OCI-LY7 (cell line): ENCODE measurements around the gene CARNS1. TPM values are rescaled to one million over a fixed set of nuclear protein-coding genes. Genes with fewer than 3 reads are reported as not detected.
"Not testable (repeated sequence)": the region's sequence is repeated elsewhere in the genome, so short reads cannot be mapped to it uniquely, and the experiment has no call there.

Experiments
- BruUV-seq: library from RNA; stranded (reverse); fragments of 400-500 nt; replicated peaks from 2 replicates; lab custom pipeline; 2021; lab: Mats Ljungman, UMichigan
- CTCF ChIA-PET: fragments of 300-600 bp; sonication (Branson Sonifier 250); formaldehyde crosslinking; loops from one replicate; lab custom pipeline; 2022; ENCODE audit warnings: antibody characterized with exemption; ENCODE audit not compliant: unreplicated experiment; lab: Charles Lee
- POLR2A ChIA-PET: fragments of 300-600 bp; sonication (Branson Sonifier 250); formaldehyde crosslinking; loops from one replicate; lab custom pipeline; 2022; ENCODE audit warnings: antibody characterized with exemption; lab: Charles Lee
- DNase-seq: peaks from one replicate; pipeline ENCODE4 v3.0.0-alpha.2; 2015; ENCODE audit warnings: low spot score
- H2AFZ ChIP-seq: fragments of 200-600 bp; sonication (generic), shearing (Covaris generic); 2 replicates; pipeline ENCODE4 v1.6.1; 2014; ENCODE audit warnings: mild to moderate bottlenecking, antibody characterized with exemption, low read length, moderate library complexity
- H3K27ac ChIP-seq: fragments of 200-600 bp; sonication (generic); 2 replicates; pipeline ENCODE4 v1.5.1; 2014; ENCODE audit warnings: mixed run types, low read depth, mild to moderate bottlenecking, moderate library complexity, low read length, inconsistent platforms; ENCODE audit not compliant: poor library complexity, severe bottlenecking
- H3K36me3 ChIP-seq: fragments of 200-600 bp; sonication (generic); 2 replicates; pipeline ENCODE4 v1.6.1; 2014; ENCODE audit warnings: mild to moderate bottlenecking, antibody characterized with exemption, low read length, moderate library complexity, mixed read lengths; ENCODE audit not compliant: insufficient read depth
- H3K4me1 ChIP-seq: fragments of 200-600 bp; sonication (generic); 2 replicates; pipeline ENCODE4 v1.5.1; 2014; ENCODE audit warnings: mild to moderate bottlenecking, low read length; ENCODE audit not compliant: insufficient read depth, poor library complexity, severe bottlenecking
- H3K4me2 ChIP-seq: fragments of 200-600 bp; sonication (generic); 2 replicates; pipeline ENCODE4 v1.6.1; 2014; ENCODE audit warnings: mild to moderate bottlenecking, low read length
- H3K4me3 ChIP-seq: fragments of 200-600 bp; sonication (generic); 2 replicates; pipeline ENCODE4 v1.5.1; 2014; ENCODE audit warnings: mild to moderate bottlenecking, low read depth, low read length; ENCODE audit not compliant: poor library complexity, severe bottlenecking
- H3K79me2 ChIP-seq: fragments of 200-600 bp; sonication (generic); 2 replicates; pipeline ENCODE4 v1.6.1; 2016; ENCODE audit warnings: low read depth, mild to moderate bottlenecking, low read length, moderate library complexity, mixed read lengths; ENCODE audit not compliant: insufficient read depth
- H3K9me2 ChIP-seq: fragments of 200-600 bp; sonication (generic); 2 replicates; pipeline ENCODE4 v1.6.1; 2016; ENCODE audit warnings: mild to moderate bottlenecking, low read length, mixed read lengths; ENCODE audit not compliant: insufficient read depth
- H3K9me3 ChIP-seq: fragments of 200-600 bp; sonication (generic); 2 replicates; pipeline ENCODE4 v1.6.1; 2014; ENCODE audit warnings: mild to moderate bottlenecking, mixed run types, low read length, mixed read lengths
- H4K20me1 ChIP-seq: fragments of 200-600 bp; sonication (generic); 2 replicates; pipeline ENCODE4 v1.6.1; 2014; ENCODE audit warnings: mild to moderate bottlenecking, antibody characterized with exemption, low read length, moderate library complexity, mixed read lengths; ENCODE audit not compliant: insufficient read depth
- EZH2phosphoT487 ChIP-seq: fragments of 200-600 bp; sonication (generic); IDR thresholded peaks from 2 replicates; pipeline ENCODE4 v1.6.1; 2018; ENCODE audit warnings: low read depth, borderline replicate concordance, mild to moderate bottlenecking, mixed run types, antibody characterized with exemption, low read length, moderate library complexity, mixed read lengths
- intact Hi-C: fragments of 100-400 bp; cut with micrococcal nuclease; formaldehyde crosslinking; loops from one replicate; pipeline ENCODE4 v1.10.0; 2022; ENCODE audit not compliant: unreplicated experiment
- total RNA-seq, 2 experiments: library from RNA; depleted of rRNA in 1 of 2; stranded (reverse); fragments of >200 nt in 1 of 2; shearing (Covaris generic) in 1 of 2; gene quantifications; 2 replicates each; pipeline ENCODE4 v1.2.3, GENCODE V29; 2014 to 2022
- TF ChIP-seq, protein P1 (sequence below): fragments of 200-600 bp; sonication (generic); conservative IDR thresholded peaks from 2 replicates; pipeline ENCODE4 v1.5.1; 2014; ENCODE audit warnings: mild to moderate bottlenecking, antibody characterized with exemption, low read length, moderate library complexity, mixed read lengths

CARNS1 gene
- total RNA-seq, 2 experiments from 2014 or later, result 0.06 to 0.21 TPM

GRCh38 chr11:67401495-67402191 lies 13.8 kb upstream of the CARNS1 start, which contains the start of gene PPP1CA:
Gene PPP1CA (minus strand): TSS chr11:67401858. CDS start chr11:67401782, 76 bp downstream.
- H3K79me2 ChIP-seq, result peaks cover 42% of the 10 kb centered on the region
- TF ChIP-seq, protein P1, sequence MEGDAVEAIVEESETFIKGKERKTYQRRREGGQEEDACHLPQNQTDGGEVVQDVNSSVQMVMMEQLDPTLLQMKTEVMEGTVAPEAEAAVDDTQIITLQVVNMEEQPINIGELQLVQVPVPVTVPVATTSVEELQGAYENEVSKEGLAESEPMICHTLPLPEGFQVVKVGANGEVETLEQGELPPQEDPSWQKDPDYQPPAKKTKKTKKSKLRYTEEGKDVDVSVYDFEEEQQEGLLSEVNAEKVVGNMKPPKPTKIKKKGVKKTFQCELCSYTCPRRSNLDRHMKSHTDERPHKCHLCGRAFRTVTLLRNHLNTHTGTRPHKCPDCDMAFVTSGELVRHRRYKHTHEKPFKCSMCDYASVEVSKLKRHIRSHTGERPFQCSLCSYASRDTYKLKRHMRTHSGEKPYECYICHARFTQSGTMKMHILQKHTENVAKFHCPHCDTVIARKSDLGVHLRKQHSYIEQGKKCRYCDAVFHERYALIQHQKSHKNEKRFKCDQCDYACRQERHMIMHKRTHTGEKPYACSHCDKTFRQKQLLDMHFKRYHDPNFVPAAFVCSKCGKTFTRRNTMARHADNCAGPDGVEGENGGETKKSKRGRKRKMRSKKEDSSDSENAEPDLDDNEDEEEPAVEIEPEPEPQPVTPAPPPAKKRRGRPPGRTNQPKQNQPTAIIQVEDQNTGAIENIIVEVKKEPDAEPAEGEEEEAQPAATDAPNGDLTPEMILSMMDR, result no peak; the same call in none of the 2 replicates
- no peak for TF ChIP-seq EZH2phosphoT487
- TSS peak; percentile 10 for BruUV-seq
- H3K36me3 ChIP-seq, result peaks cover 55% of the 10 kb centered on the region
- peak within 1 kb of the TSS; percentile 97 for H3K27ac ChIP-seq
- H3K4me3 ChIP-seq, result peak within 1 kb of the TSS; percentile 97
- H3K9me2 ChIP-seq, result no peaks in the 10 kb centered on the region
- no peak within 1 kb of the TSS for H2AFZ ChIP-seq
- peak within 1 kb of the TSS; percentile 97 for H3K4me2 ChIP-seq
- CTCF ChIA-PET, result interaction anchor here (0.6 to 1.1 kb wide), 8 partner anchors 10 to 1090 kb away, joined by 3 to 7 read pairs (median 3); partner anchors contain the start of genes PTPRCAP and RAD9A
- DNase-seq, result peak; percentile 92
- peaks cover 59% of the 10 kb centered on the region for H3K4me1 ChIP-seq
- intact Hi-C loops, result loop anchor here (5.0 to 10.0 kb wide), 2 partner anchors 186 to 243 kb away; no protein-coding TSS in a partner anchor
- no peaks in the 10 kb centered on the region for H3K9me3 ChIP-seq
- POLR2A ChIA-PET, result interaction anchor here (0.7 to 5.1 kb wide), 17 partner anchors 10 to 653 kb away, joined by 3 to 38 read pairs (median 3); partner anchors contain the start of genes PTPRCAP, RAD9A and TMEM134
- 0 out of 2 replicates have a peak, but pooled peaks cover 7% of the 10 kb centered on the region for H4K20me1 ChIP-seq

DNA sequence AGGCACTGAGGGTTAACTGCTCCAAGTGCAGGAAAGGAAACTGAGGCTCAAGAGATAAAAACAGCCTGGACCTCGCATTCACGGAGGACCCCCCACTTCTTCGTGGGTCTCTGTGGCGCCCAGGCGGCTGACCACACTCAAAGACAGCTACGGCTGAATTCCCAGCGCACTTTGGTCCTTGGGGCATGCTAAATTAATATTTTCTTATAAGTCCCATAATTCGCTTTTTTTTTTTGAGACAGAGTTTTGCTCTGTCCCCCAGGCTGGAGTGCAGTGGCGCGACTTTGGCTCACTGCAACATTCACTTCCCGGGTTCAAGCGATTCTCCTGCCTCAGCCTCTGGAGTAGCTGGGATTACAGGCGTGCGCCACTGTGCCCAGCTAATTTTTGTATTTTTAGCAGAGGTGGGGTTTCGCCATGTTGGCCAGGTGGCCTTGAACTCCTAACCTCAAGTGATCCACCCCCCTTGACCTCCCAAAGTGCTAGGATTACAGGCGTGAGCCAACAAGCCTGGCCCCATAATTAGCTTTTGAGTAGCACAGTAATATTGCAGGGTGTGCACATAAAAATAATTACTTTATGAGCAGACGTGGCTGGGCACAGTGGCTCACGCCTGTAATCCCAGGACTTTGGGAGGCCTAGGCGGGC lies 13.2 kb upstream of the CARNS1 start:
- H4K20me1 ChIP-seq, H3K9me3 ChIP-seq, DNase-seq, H2AFZ ChIP-seq, H3K9me2 ChIP-seq: not testable (repeated sequence)
- Histone ChIP-seq H3K27ac (peak overlapping the region; percentile 97), H3K79me2 (peaks cover 42% of the 10 kb centered on the region), H3K4me2 (peak overlapping the region; percentile 73), H3K4me3 (peak overlapping the region; percentile 59), H3K4me1 (peaks cover 59% of the 10 kb centered on the region), H3K36me3 (peaks cover 54% of the 10 kb centered on the region)
- CTCF ChIA-PET, result interaction anchor here (0.6 to 1.1 kb wide), 4 partner anchors 35 to 1090 kb away, joined by 3 read pairs; partner anchors contain the start of gene PTPRCAP
- POLR2A ChIA-PET, result interaction anchor here (0.5 to 5.1 kb wide), 18 partner anchors 8 to 654 kb away, joined by 3 to 38 read pairs (median 4); partner anchors contain the start of genes PTPRCAP, RAD9A, RPS6KB2 and TMEM134
- intact Hi-C loops, result loop anchor here (5.0 to 10.0 kb wide), 2 partner anchors 185 to 242 kb away; no protein-coding TSS in a partner anchor
- BruUV-seq, result TSS peak; percentile 87

DNA sequence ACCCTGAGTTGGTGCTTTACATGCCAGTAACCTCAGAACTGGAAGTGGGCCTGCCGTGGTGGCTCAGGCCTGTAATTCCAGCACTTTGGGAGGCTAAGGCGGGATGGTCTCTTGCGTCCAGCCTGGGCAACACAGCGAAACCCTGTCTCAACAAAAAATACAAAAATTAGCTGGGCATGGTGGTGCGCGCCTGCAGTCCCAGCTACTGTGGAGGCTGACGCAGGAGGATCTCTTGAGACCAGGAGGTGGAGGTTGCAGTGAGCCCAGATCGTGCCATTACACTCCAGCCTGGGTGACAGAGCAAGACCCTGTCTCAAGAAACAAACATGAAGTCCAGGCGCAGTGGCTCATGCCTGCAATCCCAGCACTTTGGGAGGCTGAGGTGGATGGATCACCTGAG lies 12.4 kb upstream of the CARNS1 start:
- BruUV-seq, H4K20me1 ChIP-seq, H3K9me2 ChIP-seq, H2AFZ ChIP-seq, CTCF ChIA-PET, DNase-seq, H3K9me3 ChIP-seq: not testable (repeated sequence)
- Histone ChIP-seq H3K4me3 (peak overlapping the region; percentile 79), H3K36me3 (peaks cover 53% of the 10 kb centered on the region), H3K79me2 (peaks cover 49% of the 10 kb centered on the region), H3K27ac (peak overlapping the region; percentile 97), H3K4me2 (peak overlapping the region; percentile 73), H3K4me1 (peaks cover 66% of the 10 kb centered on the region)
- POLR2A ChIA-PET, result interaction anchor here (0.5 to 5.1 kb wide), 11 partner anchors 8 to 197 kb away, joined by 3 to 38 read pairs (median 4); partner anchors contain the start of genes PTPRCAP, RAD9A and RPS6KB2
- intact Hi-C loops, result loop anchor here (1.0 to 10.0 kb wide), 4 partner anchors 18 to 242 kb away; no protein-coding TSS in a partner anchor
